ENCODE measurements around the gene ATRN.

Gene ATRN

GRCh38 chr20:3627476-3627875, 156.7 kb downstream of the ATRN start:
- POLR2A ChIA-PET: no interaction called here
- no peak for DNase-seq (ENCODE audit: low read depth, low spot score)
- no peak overlapping the region for H3K4me3 ChIP-seq (ENCODE audit: low read depth, low read length)
- CTCF ChIA-PET: no interaction called here
- no peak for TF ChIP-seq CTCF (IDR thresholded peaks at IDR 0.05; ENCODE audit: insufficient read depth, low read length, missing control alignments)

- POLR2A ChIA-PET: no interaction called here
- no peak for DNase-seq (ENCODE audit: low read depth, low spot score)
- H3K4me3 ChIP-seq (ENCODE audit: low read depth, low read length): no peak overlapping the region
- no peak for TF ChIP-seq CTCF (IDR thresholded peaks at IDR 0.05; ENCODE audit: insufficient read depth, low read length, missing control alignments)
- CTCF ChIA-PET: interaction anchor here (0.7 to 1.1 kb wide), 2 partner anchors 10 to 14 kb away, joined by 3 to 5 read pairs; no protein-coding TSS in a partner anchor
Measured at GRCh38 chr20:3628502-3629314, 157.9 kb downstream of the ATRN start.

- TF ChIP-seq CTCF (IDR thresholded peaks at IDR 0.05; ENCODE audit: insufficient read depth, low read length, missing control alignments): no peak
- CTCF ChIA-PET: interaction anchor here (1.1 to 2.7 kb wide), 2 partner anchors 9 to 67 kb away, joined by 5 to 9 read pairs; no protein-coding TSS in a partner anchor
- DNase-seq (ENCODE audit: low read depth, low spot score): no peak
- POLR2A ChIA-PET: no interaction called here
- no peak overlapping the region for H3K4me3 ChIP-seq (ENCODE audit: low read depth, low read length)
Measured at GRCh38 chr20:3629893-3630292, 159.1 kb downstream of the ATRN start.

GRCh38 chr20:3630429-3630828, 159.6 kb downstream of the ATRN start:
- POLR2A ChIA-PET: interaction anchor here (0.6 kb wide), 1 partner anchor 55 kb away, joined by 3 read pairs; no protein-coding TSS in a partner anchor
- H3K4me3 ChIP-seq (ENCODE audit: low read depth, low read length): no peak overlapping the region
- TF ChIP-seq CTCF (IDR thresholded peaks at IDR 0.05; ENCODE audit: insufficient read depth, low read length, missing control alignments): no peak
- CTCF ChIA-PET: interaction anchor here (2.7 kb wide), 1 partner anchor 68 kb away, joined by 9 read pairs; no protein-coding TSS in a partner anchor
- no peak for DNase-seq (ENCODE audit: low read depth, low spot score)

- ChIA-PET CTCF (interaction anchor here (2.7 kb wide), 1 partner anchor 69 kb away, joined by 9 read pairs; no protein-coding TSS in a partner anchor), POLR2A (no interaction called here)
- TF ChIP-seq CTCF (IDR thresholded peaks at IDR 0.05; ENCODE audit: insufficient read depth, low read length, missing control alignments): no peak
- DNase-seq (ENCODE audit: low read depth, low spot score): no peak
- no peak overlapping the region for H3K4me3 ChIP-seq (ENCODE audit: low read depth, low read length)
Measured at GRCh38 chr20:3631534-3631933, 160.7 kb downstream of the ATRN start.

GRCh38 chr20:3632311-3633004, 161.6 kb downstream of the ATRN start:
- ChIA-PET POLR2A (no interaction called here), CTCF (no interaction called here)
- DNase-seq (ENCODE audit: low read depth, low spot score): no peak
- TF ChIP-seq CTCF (IDR thresholded peaks at IDR 0.05; ENCODE audit: insufficient read depth, low read length, missing control alignments): no peak
- no peak overlapping the region for H3K4me3 ChIP-seq (ENCODE audit: low read depth, low read length)
